Thyroid gland (tissue), 4 donors: ENCODE results near the gene GLOD4.

Source experiments
- CTCF ChIP-seq, 6 experiments: fragments of 200-600 bp in 3 of 6; fragments of 450-650 bp in 3 of 6; sonication (generic) in 3 of 6; IDR thresholded peaks; one replicate each; pipeline ENCODE4 v1.5.1; 2016 to 2019; ENCODE audit warnings: antibody characterized with exemption in 6 of 6, mild to moderate bottlenecking in 2 of 6, inconsistent platforms in 1 of 6, moderate library complexity in 1 of 6
- POLR2A ChIP-seq, 2 donors: fragments of 450-650 bp; IDR thresholded peaks; one replicate each; pipeline ENCODE4 v1.6.1; 2017; ENCODE audit warnings: antibody characterized with exemption in 2 of 2, mild to moderate bottlenecking in 2 of 2, moderate library complexity in 1 of 2

GRCh38 chr17:792277-792676, 10.2 kb upstream of the GLOD4 start:
- TF ChIP-seq CTCF (IDR thresholded peaks at IDR 0.05) (no peak), POLR2A (IDR thresholded peaks at IDR 0.05) (no peak)
